ENCODE data around the gene SPAG9.

Gene SPAG9

GRCh38 chr17:50953831-50954601 lies 166.7 kb downstream of the SPAG9 start:
- FAIRE-seq (no peak), DNase-seq (ENCODE audit: insufficient read length, low spot score) (peak; percentile 55)
- TF ChIP-seq CTCF (IDR thresholded peaks at IDR 0.05; ENCODE audit: insufficient read depth, missing control alignments): no peak

DNA sequence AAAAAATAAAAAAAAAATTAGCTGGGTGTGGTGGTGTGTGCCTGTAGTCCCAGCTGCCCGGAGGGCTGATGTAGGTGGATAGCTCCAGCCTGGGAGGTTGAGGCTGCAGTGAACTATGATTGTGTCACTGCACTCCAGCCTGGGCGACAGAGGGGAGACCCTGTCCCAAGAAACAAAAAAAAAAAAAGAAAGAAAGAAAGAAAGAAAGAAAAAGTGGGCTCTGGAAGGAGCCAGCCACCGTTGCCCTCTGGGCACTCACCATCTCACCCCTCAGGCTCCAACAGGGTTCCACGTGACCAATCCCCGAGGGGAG lies 167.2 kb downstream of the SPAG9 start:
- no peak for FAIRE-seq
- TF ChIP-seq CTCF (IDR thresholded peaks at IDR 0.05; ENCODE audit: insufficient read depth, missing control alignments): no peak
- DNase-seq (ENCODE audit: insufficient read length, low spot score): no peak

DNA sequence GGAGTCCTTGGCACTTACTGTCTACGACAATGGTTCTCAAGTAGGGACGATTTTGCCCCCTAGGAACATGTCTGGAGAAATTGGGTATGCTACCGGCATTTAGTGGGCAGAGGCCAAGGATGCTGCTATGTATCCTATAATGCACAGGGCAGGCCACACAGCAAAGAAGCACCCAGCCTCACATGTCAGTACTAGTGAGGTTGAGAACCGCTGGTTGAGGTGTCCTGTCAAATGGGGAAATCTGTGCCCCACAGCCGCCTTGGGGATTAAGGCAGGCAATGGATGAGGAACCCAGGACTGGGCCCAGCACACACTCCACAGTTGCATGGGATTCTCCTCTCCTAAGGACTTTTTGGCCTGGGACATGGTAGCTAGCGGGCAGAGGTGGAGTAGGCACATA lies 167.8 kb downstream of the SPAG9 start:
- FAIRE-seq (no peak), DNase-seq (ENCODE audit: insufficient read length, low spot score) (no peak)
- no peak for TF ChIP-seq CTCF (IDR thresholded peaks at IDR 0.05; ENCODE audit: insufficient read depth, missing control alignments)

DNA sequence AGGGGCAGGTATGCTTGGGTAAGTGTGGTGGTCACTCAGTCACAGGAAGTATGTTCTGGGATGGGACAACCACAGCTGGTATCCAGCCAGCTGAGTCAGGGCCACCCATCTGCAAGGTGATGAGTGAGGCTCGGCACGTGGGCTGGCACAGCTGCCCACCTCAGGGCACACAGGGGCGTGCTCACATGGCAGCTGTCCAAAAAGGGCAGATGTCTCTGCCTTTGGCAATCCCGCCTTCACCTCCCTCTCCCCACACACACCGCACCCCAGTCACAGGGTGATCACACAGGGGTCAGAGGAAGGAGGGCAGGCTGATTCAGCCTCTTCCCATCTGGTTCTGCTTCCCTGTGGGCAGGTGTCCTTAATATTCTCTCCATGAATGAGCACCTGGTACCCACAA lies 168.7 kb downstream of the SPAG9 start:
- FAIRE-seq: no peak
- no peak for DNase-seq (ENCODE audit: insufficient read length, low spot score)
- TF ChIP-seq CTCF (IDR thresholded peaks at IDR 0.05; ENCODE audit: insufficient read depth, missing control alignments): no peak

DNA sequence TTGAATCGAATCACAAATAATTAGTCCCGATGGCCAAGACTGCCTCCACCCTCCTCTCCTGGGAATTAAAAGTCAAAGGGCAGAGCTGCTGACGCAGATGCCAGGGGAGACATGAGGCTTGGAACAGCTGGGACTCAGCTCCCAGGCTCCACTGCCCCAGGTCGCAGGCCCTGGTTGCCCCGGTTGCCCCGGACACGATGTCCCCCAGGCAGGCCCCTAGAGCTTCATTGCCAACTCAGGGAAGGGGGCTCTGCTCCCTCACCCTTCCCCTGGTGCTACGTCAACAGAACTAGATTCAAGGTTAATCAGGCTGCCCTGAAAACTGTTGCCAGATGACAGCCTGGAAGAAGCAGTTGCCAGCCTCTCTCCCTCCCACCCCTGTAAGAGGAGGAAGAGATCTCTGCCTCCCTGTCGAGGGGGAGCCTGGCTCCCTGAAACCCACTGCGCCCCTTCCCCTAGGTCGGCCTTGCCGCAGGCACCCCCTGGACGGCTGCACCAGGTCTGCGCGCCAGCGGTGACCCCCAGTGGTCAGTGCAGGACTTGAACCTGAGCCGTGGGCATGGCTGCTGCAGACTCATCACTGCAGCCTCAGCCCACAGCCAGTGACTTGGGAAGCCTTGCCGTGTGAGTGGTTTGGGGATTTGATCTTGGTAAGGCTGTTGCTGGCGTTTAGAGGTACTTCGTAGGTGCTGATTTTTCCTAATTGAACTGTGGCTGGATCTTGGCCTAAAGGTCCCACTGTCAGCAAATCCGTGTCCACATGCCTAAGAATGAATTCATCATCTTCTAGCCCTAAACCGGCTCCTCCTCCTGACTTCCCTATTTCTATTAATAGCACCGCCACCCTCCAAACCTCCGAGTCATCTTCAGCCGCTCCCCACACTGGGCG lies 170.4 kb downstream of the SPAG9 start:
- FAIRE-seq (no peak), DNase-seq (ENCODE audit: insufficient read length, low spot score) (peak; percentile 80)
- TF ChIP-seq CTCF (IDR thresholded peaks at IDR 0.05; ENCODE audit: insufficient read depth, missing control alignments): peak; percentile 79

DNA sequence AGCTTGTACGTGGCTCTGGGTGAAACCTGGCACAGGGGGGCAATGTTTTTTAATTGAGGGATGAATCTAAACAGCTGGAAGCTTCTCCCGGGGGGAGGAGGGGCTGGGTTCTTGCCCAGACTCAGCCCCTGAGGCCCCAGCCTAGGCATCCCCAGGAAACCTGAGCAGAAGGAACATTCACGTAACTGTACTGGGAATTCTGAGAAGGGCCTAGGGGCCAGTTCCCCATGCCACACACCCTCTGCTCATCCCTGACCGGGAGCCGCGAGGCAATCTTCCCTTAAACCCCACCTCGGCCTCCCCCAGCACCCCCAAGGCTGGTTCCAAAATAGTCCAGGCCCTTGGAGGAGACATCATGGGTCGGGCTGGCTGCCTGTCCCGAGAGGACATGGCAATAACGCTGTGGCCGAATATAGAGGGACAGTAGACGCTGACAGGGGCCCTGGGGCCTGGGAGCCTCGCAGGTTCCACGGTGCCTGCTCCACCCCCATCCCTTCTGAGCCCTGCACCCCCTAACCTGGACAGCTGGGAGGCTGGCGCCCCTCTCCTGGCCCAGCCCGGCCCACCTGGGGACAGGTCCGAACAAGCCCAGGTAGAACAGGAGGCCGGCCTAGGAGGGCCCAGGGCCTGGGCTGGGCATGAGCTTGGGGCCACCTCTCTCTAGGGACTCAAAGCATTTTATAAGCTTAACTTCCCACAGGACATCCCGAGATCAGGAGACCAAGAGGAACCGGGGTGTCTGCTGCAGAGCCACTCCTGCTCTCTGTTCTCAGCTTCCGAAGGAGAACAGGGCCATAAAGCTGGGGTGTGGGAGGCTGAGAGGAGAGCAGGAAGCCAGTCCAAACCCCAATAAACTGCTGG lies 171.3 kb downstream of the SPAG9 start:
- FAIRE-seq (no peak), DNase-seq (ENCODE audit: insufficient read length, low spot score) (no peak)
- no peak for TF ChIP-seq CTCF (IDR thresholded peaks at IDR 0.05; ENCODE audit: insufficient read depth, missing control alignments)

All from D721Med (cell line).